Stimulated activated CD8-positive, alpha-beta memory T cell treated with anti-CD3 and anti-CD28 coated beads, Interleukin-2, amount 100 ng/mL, for 48 hours (primary cell): ENCODE results near the gene CELF2.

Experiments used
- DNase-seq, 2 donors: peaks; one replicate each; pipeline ENCODE4 v3.0.0-alpha.2; 2020; ENCODE audit warnings: low read depth in 2 of 2

Gene CELF2

DNA sequence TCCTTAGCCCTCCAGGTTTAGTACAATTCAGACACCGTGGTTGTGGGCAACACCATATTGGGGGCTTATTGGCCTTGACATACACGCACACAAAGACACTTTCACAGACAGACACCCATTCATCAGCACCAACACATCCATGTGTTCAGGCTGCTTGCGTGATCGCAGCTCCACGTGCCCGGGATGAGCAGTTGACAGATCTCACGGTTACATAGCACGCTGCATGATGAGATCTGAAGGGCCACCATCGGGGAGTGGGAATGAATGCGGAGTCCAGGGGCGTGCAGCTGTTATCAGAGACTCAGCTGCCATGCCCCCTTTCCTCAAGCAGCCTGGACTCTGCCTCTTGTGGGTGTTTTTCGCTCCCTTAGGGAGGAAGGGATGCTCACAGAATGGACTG is 308.6 kb downstream of the CELF2 start:
- no peak for DNase-seq

DNA sequence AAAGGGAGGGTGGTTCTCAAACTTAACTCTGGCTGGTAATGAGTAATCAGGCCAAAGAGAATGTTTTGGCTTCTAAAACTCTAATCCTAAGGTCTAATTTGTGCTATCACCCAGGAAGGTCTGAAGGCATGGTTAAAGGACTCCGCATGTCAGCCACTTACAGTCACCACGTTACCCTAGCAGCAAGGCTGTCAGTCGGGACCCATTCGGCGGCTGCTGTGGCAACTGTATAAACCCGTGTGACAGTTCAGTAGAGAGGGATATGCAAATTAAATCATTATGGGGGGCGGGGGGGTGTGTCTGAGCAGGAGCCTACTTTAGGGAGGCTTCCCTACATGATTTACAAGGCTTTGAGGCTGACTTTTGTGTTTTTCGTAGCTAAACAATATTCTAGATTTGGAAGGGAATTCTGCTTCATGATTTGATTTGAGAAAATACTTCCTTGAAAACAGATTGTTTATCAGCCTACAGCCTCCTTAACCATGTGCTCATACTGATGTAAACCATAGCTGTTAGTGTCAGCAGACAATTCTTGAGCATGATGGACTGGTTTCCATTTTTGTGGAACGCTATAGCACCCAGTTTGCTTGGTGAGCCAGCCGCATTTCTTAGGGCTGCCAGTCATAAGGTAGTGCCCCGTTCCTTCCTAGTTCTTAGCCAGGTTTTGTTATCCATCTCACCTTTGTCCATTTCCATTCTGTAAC is 309.4 kb downstream of the CELF2 start:
- DNase-seq: no peak

DNA sequence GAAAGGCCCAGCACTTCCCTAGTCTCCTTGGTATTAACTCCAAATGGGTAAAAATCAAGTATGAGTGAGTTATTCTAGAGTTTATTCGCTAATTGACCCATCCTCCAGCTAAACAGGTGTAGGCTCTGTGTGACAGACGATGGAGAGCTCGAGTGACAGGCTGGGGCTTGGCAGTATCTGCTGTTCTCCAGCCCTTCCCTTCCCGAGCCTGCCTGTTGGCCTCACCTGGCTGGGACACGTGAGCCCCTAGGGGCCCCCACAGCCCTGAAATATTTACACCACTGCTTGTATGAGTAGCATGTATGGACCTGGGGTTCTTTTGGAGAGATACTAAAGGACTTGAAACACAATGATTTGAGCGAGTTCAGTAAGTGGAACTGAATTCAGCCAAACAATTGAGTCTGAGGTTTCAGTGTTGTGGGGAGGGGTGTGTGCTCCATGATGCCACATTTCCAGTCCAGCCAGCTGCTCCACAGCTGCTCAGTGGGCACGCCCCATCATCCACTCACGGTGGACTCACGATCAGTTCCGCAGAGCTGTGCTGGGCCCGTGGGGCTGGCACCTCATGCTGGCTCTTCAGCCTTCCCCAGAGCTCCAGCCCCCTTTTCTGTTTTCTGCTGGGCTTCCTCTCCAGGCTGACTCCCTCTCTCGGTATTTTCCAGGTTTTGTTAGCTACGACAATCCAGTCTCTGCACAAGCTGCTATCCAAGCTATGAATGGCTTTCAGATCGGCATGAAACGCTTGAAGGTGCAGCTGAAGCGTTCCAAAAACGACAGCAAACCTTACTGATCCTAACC is 310.8 kb downstream of the CELF2 start:
- no peak for DNase-seq

DNA sequence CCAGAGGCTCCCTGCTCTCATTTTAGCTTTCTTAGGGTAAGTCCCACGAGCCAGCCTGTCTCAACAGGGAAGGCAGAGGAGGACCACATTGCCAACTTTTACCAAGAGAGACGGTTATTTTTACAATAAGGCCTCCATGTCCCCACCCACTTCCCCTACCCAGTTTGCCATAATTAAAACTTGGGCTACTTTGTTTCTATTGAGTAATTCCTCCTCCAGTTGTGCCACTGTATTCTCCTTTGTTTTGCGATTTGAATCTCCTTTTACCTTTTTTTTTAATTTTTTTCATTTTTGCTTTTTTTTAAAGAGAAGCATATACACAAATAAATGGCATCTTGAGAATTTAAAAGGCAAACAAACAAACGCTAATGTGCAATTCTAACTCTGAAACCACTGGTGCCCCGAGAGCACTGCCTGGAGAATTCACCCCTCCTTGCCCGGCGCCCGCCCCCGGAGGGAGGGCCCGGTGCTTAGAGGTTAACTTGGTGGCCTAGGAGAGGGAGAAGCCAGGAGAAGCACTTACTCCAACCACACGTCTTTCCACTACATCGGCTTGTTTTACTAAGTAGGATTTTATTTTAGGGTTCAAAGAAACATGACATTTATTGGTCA is 311.5 kb downstream of the CELF2 start:
- no peak for DNase-seq

DNA sequence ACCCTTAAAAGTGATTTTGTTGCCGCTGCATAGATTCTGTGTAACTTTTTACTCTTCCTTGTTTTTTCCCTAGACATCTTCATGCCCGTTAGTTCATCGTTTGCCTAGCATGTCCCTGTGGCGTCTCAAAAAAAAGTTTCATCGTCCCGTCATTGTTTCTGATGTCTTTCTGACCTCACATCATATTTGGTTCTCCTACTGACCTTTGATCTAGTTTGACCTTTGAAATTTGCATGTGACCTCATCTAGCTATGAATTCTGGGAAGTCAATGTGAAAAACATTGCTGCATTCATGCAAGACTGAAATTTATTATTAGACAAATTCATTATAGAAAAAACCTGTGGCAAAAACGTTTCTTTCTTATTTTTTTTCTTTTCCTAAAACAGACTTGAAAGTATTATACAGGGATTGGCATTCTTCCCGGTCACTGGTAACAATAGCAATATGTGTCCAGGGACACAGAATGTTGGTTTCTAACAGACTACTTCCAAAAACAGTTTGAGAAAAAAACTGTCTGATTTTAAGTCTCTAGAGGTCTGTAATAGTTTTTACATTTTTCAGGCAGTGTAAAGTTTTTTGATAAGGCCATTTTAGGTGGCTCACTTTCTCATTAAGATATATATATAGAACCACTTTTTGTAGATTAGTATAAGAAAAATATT is 312.8 kb downstream of the CELF2 start:
- no peak for DNase-seq

DNA sequence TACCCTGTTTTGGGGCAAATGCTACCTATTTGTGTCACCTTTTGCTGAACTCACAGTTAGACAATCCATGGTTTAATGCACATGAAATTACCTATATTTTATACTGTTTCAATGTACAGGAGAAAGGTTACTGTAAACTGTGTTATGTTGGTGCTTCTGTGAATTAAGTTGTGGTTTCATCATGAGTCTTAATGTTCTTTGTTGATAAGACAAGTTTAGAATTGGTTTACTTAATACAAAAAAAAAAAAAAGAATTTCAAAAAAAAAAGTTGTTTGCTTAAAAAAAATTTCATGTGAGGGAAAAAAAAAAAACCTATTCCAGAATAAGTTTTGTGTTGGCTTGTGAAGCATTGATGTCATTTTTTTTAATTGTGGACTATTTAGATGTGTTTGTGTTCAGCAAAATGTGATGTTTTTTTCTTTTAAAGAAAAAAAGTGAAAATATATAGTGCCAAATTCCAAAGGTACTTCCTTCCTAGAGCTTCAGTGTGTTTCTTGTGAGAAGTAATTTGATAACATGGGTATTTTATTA is 313.4 kb downstream of the CELF2 start:
- DNase-seq: no peak

DNA sequence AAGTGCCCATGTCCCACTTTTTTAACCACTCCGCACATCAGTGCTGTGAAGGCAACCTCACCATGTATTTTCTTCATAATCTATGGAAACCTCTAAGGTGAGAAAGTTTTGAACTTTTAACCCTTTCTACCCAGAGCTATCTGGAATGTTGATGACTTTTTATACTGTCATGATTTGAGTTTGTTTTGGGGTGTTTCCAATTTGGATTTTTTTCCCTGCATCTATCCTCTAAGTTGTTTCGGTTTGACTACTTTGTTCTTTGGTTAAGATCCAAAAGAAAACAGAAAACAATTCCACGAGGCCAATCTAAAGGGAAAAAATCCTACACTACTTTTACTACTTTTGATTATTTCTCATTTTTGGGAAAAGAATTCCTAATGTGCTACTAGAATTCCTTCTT is 314.1 kb downstream of the CELF2 start:
- no peak for DNase-seq

DNA sequence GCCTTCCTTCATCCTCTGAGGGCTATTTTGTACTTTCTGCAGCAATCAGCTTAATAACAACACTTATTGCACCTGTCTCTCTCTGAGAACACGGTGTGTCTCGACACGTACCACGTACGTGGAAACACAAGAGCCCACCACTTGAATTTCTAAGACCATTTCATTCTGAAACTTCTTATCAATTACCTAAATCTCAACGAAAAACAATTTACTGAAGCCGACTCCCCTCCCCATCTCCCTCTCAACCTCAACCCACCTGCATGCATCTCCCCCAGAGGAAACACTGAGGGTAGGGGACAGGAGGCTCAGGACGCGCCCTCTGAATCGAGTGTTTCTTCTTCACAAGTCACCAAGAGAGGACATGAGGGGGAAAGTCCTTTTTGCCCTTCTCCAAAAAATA is 315.2 kb downstream of the CELF2 start:
- DNase-seq: no peak

DNA sequence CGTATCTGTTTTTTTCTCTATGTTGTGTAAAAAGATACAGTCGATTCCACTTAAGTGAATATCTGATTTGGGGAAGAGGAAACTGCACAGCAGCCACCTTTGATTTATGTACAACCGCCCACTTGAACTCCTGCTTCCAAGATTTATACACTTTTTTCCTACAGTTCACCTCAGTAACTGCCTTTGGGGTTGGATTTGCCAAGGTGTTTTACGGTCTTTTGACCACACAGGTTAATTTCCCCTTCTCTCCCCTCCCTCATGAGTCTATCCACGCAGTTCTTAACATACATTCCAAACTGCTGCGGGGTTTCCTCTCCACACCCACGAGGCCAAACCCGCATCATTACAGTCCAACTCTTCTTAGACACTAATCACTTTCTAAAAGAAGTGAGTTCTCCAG is 316.8 kb downstream of the CELF2 start:
- no peak for DNase-seq

DNA sequence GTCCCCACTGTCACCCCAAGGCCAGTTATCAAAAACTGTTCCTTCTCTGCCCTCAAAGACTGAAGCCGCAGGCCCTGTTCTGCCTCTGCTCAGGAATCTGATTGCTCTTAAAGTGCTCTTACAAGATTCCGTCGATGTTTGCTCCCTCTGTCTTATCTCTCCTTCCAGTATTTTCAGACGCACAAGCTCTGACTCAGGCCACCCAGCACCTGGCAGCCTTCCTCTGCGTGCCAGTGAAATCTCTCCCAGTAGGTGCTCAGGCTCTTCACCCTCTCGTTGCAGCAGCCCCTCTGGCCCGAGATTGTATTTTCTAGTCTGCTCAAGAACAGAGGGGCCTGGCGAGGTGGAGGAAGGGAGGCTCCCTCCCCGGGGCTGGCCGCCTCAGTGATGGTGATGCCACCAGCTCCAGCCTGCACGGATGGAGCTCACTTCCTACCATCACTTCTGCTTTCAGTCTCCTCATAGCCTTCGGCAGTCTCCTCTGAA is 317.5 kb downstream of the CELF2 start:
- no peak for DNase-seq

DNA sequence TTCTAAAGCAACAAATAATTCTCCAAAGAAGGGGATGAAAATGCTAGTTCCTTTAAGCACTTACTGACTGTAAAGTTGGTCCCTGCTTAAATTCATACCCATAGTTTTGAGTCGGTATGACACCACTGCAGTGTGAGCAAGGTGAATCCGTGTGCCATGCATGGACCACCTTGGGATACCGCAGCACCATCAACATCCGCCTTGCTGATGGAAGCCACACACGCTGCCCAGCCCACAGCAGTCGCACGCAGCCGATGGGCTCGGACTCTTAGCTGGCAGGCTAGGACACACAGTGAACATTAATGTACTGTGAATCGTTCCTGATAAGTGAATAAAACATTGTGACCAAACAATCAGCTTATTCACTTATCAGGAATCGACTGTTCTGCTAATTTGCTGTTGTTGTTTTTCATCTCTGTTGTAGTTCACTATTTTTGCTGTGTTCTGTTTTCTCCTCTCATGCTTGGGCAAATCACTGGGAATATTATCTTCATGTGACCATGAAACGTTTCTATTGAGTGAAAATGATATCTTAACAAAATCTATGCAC is 318.3 kb downstream of the CELF2 start:
- DNase-seq: no peak

DNA sequence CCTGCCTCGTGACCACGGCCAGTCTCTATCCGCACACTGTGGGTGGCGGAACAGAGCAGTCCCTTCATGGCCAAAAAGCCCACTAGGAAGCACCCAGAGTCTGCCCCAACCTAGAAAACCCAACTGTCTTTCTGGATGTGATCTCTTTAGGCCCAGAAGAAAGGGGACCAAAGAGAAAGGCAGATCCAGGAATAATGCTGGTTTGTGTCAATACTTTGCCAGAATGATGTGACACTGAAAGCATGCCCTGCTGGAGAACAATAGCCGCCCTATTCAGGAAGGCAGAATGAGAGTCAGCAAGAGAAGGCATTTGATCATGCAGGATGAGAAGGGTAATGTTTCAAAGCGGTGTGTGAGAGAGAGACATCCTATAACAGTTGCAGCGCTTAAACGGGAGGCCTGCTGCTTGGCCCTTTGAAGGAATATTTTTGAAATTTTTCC is 319.1 kb downstream of the CELF2 start:
- no peak for DNase-seq

DNA sequence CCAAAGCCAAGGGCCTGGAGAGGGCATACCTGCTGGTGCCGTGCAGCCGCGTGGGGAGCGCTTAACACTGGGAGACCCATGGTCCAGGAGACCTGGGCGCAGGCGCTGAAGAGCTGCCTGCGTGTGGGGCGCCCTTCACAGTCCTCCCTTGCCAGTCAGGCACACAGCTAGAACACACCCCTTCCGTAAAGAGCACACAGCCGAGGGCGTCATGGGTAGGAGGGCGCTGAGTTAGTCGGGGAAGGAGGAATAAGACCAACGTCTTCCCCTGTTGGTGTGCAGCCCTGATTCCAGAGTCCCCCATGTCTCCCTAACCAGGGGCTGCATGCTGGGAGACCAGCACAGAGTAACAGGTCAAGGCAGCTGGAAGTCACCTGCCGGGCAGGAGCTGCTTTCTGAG is 319.8 kb downstream of the CELF2 start:
- no peak for DNase-seq

DNA sequence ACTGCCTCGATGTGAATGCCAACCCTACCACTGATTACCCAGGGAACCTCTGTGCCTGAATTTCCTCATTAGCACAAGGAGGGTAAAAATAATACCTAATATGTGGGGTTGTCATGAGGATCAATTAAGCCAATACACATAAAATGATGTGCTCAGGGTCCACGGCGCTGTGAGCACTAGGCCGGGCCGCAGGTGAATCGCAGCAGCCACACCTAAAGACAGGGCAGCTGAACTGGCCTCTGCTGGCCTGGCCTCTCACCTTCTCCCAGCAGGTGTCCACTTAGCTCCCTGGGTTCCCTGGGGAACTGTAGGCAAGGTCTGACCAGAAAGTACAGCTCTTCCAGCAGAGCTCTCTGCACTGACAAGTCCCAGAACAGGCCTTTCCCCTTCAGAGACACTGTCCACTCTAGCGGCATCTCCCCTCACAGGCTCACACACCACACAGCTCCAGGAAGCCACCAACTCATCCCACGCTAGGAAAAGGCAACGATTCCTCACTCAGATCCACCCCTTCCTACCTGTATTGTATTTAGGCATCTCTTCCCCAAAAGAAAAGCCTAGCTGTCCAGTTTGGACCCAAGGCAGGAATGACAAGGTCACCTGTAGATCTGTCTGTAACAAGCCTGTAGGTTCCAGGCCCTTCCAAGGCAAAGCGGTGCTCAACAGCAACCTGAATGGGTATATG is 320.6 kb downstream of the CELF2 start:
- DNase-seq: no peak

DNA sequence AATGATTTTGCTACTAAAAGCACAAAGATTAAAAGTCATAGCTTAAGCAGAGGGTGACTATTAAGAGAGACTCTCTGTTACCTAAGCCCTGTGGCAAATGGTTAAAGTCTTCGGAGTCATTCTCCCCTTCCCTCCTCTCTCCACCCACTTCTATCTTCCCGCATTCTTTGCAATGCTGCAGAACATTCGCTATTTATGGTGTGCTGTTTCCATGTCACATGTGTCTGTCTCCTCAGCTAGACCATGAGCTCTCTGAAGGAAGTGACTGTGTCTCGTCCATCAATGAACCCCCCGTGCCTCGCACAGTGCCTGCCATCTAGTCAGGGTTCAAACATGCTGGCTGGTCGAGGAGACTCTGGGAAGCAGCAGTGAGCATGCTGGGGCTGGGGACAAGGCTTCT is 321.3 kb downstream of the CELF2 start:
- DNase-seq: no peak

DNA sequence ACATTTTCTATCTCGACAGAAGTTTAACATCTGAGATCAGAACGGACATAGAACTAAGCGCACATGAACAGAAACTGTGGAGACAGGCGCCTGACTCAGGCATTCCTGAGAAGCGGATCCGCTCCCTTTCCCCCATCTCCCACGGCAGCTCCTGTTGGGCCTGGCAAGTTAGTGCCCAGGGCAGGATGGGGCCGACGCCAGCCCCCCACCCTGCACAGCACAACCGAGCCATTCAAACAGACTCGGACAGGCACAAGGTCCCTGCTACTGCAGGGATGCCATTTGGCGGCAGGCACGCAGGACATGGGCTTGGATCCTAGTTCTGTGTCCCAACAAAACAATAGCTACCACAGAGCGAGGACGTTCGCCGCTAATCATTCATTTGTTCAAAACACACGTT is 322.0 kb downstream of the CELF2 start:
- no peak for DNase-seq

DNA sequence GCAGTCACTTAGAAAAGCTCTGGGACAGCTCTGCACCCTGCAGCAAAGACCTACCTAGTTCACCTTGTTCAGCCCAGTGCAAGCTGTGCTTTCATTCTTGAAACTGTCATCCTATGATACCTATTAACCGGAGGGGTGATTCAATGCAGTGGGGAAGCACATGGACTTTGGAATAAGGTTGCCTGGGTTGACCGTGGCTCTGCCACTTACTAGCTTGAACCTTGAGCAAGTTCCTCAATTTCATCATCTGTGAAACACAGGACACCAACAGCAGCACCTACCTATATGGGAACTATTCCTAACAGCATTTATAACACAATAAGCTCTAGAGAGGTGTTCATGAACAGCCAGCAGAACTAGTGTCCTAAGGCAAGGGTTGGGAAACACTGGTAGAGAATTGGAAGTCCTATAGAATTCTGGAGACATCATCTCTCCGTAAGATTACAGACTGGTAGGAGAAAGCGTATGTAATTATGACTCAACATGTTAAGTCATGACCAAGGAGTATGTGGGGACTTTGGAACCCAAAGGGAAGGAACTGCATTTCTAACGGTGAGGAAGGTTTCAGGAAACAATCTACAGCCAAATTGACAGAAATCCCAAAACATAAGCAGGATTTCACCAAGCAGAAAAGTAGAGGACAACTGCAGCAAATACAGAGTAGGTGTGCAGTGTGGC is 323.8 kb downstream of the CELF2 start:
- DNase-seq: no peak

DNA sequence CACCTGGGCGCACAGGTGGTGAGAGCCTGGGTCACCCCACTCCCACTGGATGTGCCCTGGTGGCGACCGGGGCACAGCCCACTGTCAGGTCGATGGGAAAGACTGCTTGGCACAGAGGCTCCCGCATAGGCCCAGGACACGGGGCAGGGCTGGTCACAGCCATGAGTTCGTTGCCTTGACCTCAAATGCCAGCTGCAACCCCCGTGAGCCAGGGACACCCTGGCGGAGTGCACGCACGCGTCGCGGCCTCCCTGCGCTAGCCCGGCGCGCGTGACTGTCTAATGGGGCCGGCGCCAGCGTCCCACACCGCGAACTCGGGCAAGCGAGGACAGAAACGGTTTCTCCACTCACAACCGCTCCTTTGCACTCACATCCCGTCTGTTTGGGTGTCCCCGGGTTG is 326.4 kb downstream of the CELF2 start:
- no peak for DNase-seq

DNA sequence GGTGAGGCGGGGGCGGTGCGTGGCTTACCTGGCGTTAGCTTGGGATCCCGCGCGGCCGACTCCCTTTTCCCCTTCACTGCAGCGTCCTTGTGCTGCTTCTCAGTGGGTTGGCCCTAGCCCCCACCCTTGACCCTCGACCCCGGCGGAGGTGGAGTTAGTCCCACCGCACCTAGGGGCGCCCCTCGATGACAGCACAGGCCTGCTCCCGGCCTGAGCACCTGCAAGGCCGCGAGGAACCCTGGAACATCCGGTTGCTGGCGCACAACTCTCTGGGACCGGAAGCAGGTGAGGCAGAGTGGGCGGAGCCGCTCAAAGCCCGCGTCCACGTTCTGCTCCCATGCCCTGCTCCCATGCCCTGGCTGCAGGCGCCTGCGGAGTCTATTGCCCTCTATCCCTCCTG is 326.9 kb downstream of the CELF2 start:
- no peak for DNase-seq

DNA sequence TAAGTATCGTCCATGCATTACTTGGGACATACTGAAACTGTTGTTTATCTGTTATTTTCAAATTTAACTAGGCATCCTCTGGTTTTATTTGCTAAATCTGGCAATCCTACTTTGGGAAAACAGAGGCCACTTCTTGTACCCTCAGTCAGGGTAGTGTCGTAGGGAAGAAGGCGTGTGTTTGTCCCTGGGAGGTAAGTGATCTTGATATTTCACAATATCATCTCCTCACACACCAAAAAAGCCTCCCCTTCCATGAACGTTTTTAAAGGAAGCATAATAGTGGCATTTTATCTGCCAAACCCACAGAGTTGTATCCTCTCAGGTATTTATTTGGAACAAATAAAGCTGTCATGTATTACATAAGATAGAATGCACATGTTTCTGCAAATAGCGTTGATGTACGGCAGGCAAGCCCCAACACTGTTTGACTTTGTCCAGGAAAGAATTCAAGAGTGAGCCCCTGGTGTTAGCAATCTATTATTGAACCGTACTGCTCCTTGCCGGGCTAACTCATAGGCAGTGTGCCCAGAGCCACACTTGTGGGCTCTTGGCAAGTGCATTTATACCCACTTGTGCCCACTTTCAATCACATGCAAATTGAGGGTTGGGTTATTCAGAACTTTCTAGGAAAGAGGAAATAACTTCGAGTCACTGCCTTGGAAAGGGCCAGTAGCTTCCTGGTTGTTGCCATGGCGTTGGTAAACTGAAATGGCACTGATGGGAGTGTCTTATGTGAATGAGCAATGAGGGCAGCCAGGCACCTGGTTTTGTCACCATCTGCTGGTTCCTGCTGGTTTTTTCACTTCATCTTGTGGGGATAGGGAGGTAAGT is 327.8 kb downstream of the CELF2 start:
- DNase-seq: no peak
